Lower lobe of right lung (tissue), 2 donors: Measurements from ENCODE around the gene ANTKMT. TPM values are rescaled to one million over a fixed set of nuclear protein-coding genes. Genes with fewer than 3 reads are reported as not detected.

Source experiments
- ATAC-seq, 2 donors: fragments of 200-7000 bp; cut with Tn5 transposase; one replicate each; pipeline ENCODE4 v1.9.1; 2020 to 2022; ENCODE audit warnings: mild to moderate bottlenecking in 2 of 2, moderate library complexity in 2 of 2
- DNase-seq: peaks from one replicate; pipeline ENCODE4 v3.0.0-alpha.2; 2020
- H3K27ac ChIP-seq: fragments of 200-600 bp; one replicate; pipeline ENCODE4 v1.8.0; 2022
- H3K27me3 ChIP-seq: fragments of 200-600 bp; one replicate; pipeline ENCODE4 v1.8.0; 2022; ENCODE audit warnings: low read depth
- H3K36me3 ChIP-seq: fragments of 200-600 bp; one replicate; pipeline ENCODE4 v1.8.0; 2022; ENCODE audit warnings: mild to moderate bottlenecking
- H3K4me1 ChIP-seq: fragments of 200-600 bp; one replicate; pipeline ENCODE4 v1.8.0; 2022
- H3K4me3 ChIP-seq: fragments of 200-600 bp; one replicate; pipeline ENCODE4 v1.8.0; 2022; ENCODE audit warnings: mild to moderate bottlenecking
- H3K9me3 ChIP-seq: fragments of 200-600 bp; one replicate; pipeline ENCODE4 v1.8.0; 2022
- intact Hi-C: fragments of 100-400 bp; cut with DNase I; formaldehyde crosslinking; loops from one replicate; pipeline ENCODE4 v1.11.0; 2022
- total RNA-seq: library from RNA; stranded (reverse); fragmentation: NEBNext Ultra II Directional; extraction: Animal tissue kit (Norgen Biotek cat#: 25700); gene quantifications from one replicate; pipeline ENCODE4 v1.2.1, GENCODE V29; 2021
- TF ChIP-seq, protein P1 (sequence below): fragments of 200-600 bp; IDR thresholded peaks from one replicate; pipeline ENCODE4 v1.8.0; 2022; ENCODE audit warnings: antibody characterized with exemption, mild to moderate bottlenecking
- donor health status: DM: no; HTN: yes; CAD: no; lungs with severe emphysema.

ANTKMT gene
- total RNA-seq, 1 donor from 2014 or later = 36.5 TPM

DNA sequence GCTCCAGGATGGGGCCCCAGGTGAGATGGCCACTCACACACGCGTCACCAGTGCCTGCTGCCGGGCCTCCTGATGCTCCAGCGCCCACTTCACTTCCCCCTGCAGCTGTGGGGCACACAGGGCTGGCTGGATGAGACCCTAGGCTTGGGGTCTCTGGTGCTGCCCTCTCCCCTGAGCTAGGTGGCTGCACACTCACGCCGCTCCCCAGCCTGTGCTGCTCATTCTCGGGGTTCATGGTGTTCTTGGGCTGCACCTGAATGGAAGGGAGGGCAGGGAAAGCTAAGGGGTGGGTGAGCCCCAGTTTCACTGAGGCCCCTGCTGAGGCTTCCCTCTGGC, 4.1 kb downstream of the ANTKMT start:
- no peak for DNase-seq
- Histone ChIP-seq H3K4me3 (no peak overlapping the region), H3K27me3 (peaks cover 31% of the 10 kb centered on the region), H3K4me1 (peaks cover 39% of the 10 kb centered on the region), H3K9me3 (no peaks in the 10 kb centered on the region), H3K36me3 (peaks cover 5% of the 10 kb centered on the region), H3K27ac (no peak overlapping the region)
- intact Hi-C loops = no loop called here
- no peak for ATAC-seq
- TF ChIP-seq, protein P1, sequence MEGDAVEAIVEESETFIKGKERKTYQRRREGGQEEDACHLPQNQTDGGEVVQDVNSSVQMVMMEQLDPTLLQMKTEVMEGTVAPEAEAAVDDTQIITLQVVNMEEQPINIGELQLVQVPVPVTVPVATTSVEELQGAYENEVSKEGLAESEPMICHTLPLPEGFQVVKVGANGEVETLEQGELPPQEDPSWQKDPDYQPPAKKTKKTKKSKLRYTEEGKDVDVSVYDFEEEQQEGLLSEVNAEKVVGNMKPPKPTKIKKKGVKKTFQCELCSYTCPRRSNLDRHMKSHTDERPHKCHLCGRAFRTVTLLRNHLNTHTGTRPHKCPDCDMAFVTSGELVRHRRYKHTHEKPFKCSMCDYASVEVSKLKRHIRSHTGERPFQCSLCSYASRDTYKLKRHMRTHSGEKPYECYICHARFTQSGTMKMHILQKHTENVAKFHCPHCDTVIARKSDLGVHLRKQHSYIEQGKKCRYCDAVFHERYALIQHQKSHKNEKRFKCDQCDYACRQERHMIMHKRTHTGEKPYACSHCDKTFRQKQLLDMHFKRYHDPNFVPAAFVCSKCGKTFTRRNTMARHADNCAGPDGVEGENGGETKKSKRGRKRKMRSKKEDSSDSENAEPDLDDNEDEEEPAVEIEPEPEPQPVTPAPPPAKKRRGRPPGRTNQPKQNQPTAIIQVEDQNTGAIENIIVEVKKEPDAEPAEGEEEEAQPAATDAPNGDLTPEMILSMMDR = no peak

DNA sequence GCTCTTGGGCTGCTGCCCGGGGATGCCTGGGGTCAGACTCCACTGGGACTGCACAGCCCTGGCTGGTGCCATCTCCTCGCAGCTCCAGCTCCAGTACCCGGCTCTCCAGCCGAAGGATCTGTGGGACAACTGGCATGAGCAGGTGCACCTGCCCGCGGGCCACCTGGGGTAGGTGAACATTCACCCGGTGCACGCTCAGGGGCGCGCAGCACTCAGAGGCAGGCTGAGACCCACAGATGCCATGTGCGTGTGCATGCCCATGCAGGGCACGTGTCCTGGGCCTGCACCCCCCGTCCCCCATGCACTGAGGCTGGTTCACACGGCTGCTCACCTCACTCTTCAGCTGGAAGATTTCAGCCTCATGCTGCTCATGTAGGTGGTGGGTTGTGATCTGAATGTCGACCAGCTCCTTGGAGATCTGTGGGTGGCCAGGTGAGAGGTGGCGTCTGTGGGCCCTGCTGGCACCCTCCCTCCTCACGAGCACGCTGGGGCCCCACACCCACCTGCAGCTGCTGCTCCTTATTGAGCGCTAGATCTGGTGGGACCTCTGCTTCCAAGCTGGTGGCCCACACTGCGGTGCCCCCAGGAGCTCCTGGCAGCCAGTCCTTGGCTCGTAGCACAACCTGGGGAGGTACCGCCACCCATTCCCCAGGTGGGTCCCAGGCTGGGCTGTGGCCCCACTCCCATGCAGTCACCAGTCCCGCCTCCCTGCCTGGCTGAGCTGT, 4.7 kb downstream of the ANTKMT start:
- intact Hi-C loops = no loop called here
- Histone ChIP-seq H3K36me3 (peaks cover 5% of the 10 kb centered on the region), H3K9me3 (no peaks in the 10 kb centered on the region), H3K4me1 (peaks cover 33% of the 10 kb centered on the region), H3K4me3 (no peak overlapping the region), H3K27me3 (peaks cover 31% of the 10 kb centered on the region), H3K27ac (no peak overlapping the region)
- DNase-seq (no peak), ATAC-seq (no peak)
- TF ChIP-seq, protein P1 = no peak

DNA sequence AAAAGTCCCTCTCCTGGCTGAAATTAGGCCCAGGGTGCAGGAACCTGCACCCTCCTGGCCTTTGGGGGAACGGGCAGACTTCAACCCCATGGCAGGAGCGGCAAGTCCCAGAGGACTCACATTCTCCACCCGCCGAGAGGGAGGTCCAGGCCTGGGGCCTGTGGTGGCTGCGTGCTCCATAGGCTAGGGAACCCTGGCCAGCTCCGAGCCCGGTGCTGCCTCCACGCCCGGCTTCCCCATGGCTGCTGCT, 5.2 kb downstream of the ANTKMT start:
- intact Hi-C loops = no loop called here
- TF ChIP-seq, protein P1 = no peak

DNA sequence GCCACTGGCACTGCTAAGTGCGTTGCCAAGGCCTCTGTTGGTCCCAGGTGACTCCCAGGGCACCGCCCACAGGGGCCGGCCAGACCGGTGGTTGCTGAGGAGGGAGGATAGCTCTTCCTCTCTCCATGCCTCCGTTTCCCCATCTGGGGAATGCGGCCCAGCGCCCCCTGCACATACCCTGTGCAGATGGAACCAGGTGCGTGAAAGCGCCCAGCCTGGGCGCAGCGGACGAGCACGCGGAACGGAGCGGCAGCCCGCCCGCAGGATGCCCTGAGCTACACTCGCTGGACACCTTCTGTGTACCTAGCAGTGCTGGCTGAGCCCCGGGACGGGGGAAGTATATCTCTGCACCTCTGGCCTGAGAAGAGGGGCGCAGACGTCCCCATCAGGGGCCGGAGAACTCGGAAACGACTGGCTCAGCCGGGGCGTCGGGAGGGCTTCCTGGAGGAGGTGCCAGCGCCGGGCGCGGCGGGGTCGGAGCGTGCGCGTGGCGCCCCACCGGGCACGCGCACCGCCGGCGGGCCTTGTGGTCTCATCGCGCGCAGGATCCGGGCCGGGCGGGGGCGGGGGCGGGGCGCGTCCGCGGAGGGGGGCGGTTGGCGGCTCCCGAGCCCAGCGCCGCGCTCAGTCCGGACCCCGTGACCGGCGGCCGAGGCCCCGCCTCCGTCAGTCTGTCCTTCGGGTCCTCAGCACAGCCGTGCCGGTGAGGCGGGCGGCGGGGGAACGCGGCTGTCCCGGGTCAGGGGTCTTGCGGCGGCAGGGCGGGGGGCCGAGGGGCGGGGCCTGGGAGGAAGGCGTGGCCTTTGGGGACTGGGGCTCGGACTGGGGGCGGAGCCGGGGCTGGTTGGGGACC, 5.7 kb downstream of the ANTKMT start, which contains the start of the genes CCDC78 and HAGHL:
CCDC78 (minus strand) TSS at position 6 of the 853 bp plus-strand sequence. CDS start 76 bp downstream, outside the sequence.
HAGHL (plus strand) TSS at position 669 of the 853 bp plus-strand sequence. CDS start 404 bp downstream, outside the sequence.
- peak; percentile 75 for DNase-seq
- peaks cover 31% of the 10 kb centered on the region for H3K27me3 ChIP-seq
- TF ChIP-seq, protein P1 = no peak
- H3K27ac ChIP-seq = peak within 1 kb of the TSS; percentile 38
- H3K36me3 ChIP-seq = peaks cover 5% of the 10 kb centered on the region
- intact Hi-C loops = no loop called here
- peaks cover 29% of the 10 kb centered on the region for H3K4me1 ChIP-seq
- ATAC-seq = peak; percentile 21 to 46
- no peaks in the 10 kb centered on the region for H3K9me3 ChIP-seq
- peak within 1 kb of the TSS; percentile 58 for H3K4me3 ChIP-seq

More for the DNA sequence above, 5.2 kb downstream of the ANTKMT start:
- Histone ChIP-seq H3K36me3 (peaks cover 5% of the 10 kb centered on the region), H3K4me3 (peak overlapping the region; percentile 58), H3K27ac (no peak overlapping the region), H3K27me3 (peaks cover 31% of the 10 kb centered on the region), H3K4me1 (peaks cover 32% of the 10 kb centered on the region), H3K9me3 (no peaks in the 10 kb centered on the region)
- DNase-seq = no peak
- ATAC-seq = no peak

DNA sequence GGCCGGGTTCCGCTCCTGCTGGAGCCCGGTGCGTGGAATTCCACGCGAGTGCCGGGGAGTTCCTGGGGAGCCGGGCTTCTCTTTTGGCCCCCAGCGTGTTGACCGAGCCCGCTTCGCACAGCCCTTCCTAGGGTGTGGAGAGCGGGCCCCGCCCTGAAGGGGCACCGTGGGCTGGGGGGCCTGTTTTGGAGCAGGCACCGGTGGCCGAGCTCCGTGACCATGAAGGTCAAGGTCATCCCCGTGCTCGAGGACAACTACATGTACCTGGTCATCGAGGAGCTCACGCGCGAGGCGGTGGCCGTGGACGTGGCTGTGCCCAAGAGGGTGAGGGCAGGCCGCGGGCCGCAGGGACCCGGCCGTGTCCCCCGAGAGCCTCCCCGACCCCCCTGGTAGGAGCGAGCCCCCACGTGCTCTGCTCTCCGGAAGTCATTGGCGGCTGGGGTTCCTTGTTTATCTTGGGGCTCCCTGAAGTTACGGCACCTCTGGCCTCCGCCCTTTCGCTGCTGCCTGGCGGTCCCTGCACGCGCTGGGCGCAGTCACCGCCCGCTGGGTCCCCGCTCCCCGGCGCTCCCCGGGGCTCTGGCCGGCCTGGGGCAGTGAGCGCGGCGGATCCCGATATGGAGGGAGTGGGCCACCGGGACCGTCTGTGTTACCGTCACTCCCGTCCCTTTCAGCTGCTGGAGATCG, 6.5 kb downstream of the ANTKMT start:
- no peaks in the 10 kb centered on the region for H3K9me3 ChIP-seq
- peaks cover 9% of the 10 kb centered on the region for H3K36me3 ChIP-seq
- ATAC-seq = peak; percentile 2 to 15
- H3K4me1 ChIP-seq = peaks cover 24% of the 10 kb centered on the region
- TF ChIP-seq, protein P1 = no peak
- intact Hi-C loops = no loop called here
- peaks cover 31% of the 10 kb centered on the region for H3K27me3 ChIP-seq
- DNase-seq = no peak
- H3K4me3 ChIP-seq = peak overlapping the region; percentile 58
- H3K27ac ChIP-seq = peak overlapping the region; percentile 38
